ENCODE data around the gene VAMP2.

DNA sequence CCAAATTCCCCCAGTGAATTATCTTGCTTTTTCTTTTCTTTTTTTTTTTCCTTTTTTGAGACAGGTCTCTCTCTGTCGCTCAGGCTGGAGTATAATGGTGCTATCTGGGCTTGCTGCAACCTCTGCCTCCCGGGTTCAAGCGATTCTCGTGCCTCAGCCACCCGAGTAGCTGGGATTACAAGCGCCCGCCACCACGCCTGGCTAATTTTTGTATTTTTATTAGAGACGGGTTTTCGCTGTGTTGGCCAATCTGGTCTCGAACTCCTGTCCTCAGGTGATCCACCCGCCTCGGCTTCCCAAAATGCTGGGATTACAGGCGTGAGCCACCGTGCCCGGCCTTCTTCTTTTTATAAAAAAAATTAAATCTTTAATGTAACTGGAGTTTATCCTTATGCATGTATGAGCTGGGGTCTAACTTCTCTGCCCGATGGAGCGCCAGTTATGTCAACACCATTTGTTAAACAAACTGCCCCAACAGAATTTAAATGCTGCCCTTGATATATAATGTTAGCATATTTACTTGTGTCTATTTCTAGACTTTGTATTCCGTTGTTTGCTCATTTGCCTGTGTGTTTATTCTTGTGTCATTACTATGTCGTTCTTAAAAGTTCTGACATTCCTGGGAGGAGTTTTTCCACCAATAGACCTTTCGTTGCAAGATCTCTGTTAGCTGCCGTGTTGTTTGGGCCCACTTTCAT lies 48.2 kb upstream of the VAMP2 start:
- TF ChIP-seq RAD21 (IDR thresholded peaks at IDR 0.05; ENCODE audit: low read depth) (no peak), TAF1 (IDR thresholded peaks at IDR 0.05; ENCODE audit: low read depth) (no peak), EGR1 (IDR thresholded peaks at IDR 0.05) (no peak)
- TF ChIP-seq, protein P1, sequence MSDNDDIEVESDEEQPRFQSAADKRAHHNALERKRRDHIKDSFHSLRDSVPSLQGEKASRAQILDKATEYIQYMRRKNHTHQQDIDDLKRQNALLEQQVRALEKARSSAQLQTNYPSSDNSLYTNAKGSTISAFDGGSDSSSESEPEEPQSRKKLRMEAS (IDR thresholded peaks at IDR 0.05): no peak
